PC-3 (cell line): ENCODE data around the gene PMEPA1. TPM values are rescaled to one million over a fixed set of nuclear protein-coding genes. Genes with fewer than 3 reads are reported as not detected.

Experiments used
- ATAC-seq: fragments of 200-7000 bp; cut with Tn5 transposase; 2 replicates; pipeline ENCODE4 v1.9.1; 2020; ENCODE audit warnings: mild to moderate bottlenecking, moderate library complexity
- BruUV-seq: library from RNA; stranded (reverse); fragments of 400-500 nt; replicated peaks from 2 replicates; lab custom pipeline; 2021; lab: Mats Ljungman, UMichigan
- CTCF ChIA-PET: fragments of 300-600 bp; sonication (Branson Sonifier 250); formaldehyde crosslinking; loops from one replicate; lab custom pipeline; 2022; ENCODE audit warnings: antibody characterized with exemption; lab: Charles Lee
- POLR2A ChIA-PET: fragments of 300-600 bp; sonication (Branson Sonifier 250); formaldehyde crosslinking; loops from one replicate; lab custom pipeline; 2022; ENCODE audit warnings: antibody characterized with exemption; ENCODE audit not compliant: unreplicated experiment; lab: Charles Lee
- DNase-seq: peaks from one replicate; pipeline ENCODE4 v3.0.0-alpha.2; 2015
- H2AFZ ChIP-seq: fragments of 300-600 bp; sonication (generic); 2 replicates; pipeline ENCODE4 v1.6.0; 2016; ENCODE audit warnings: antibody characterized with exemption, low read length
- H3F3A ChIP-seq: fragments of 300-600 bp; sonication (generic); one replicate; pipeline ENCODE4 v1.6.0; 2017; ENCODE audit warnings: antibody characterized with exemption, low read length, control low read depth, mild to moderate bottlenecking; ENCODE audit not compliant: unreplicated experiment
- H3K27ac ChIP-seq: fragments of 300-600 bp; sonication (generic); 2 replicates; pipeline ENCODE4 v1.5.1; 2016; ENCODE audit warnings: mild to moderate bottlenecking, low read length
- H3K27me3 ChIP-seq: fragments of 300-600 bp; sonication (generic); 2 replicates; pipeline ENCODE4 v1.6.1; 2016; ENCODE audit warnings: low read length, mixed read lengths
- H3K36me3 ChIP-seq: fragments of 300-600 bp; sonication (generic); 2 replicates; pipeline ENCODE4 v1.6.1; 2016; ENCODE audit warnings: low read depth, mixed run types, low read length, mixed read lengths
- H3K4me1 ChIP-seq: fragments of 300-600 bp; sonication (generic); 2 replicates; pipeline ENCODE4 v1.5.1; 2016; ENCODE audit warnings: low read length; ENCODE audit not compliant: insufficient read depth
- H3K4me2 ChIP-seq: fragments of 300-600 bp; sonication (generic); 2 replicates; pipeline ENCODE4 v1.6.0; 2016; ENCODE audit warnings: low read length
- H3K4me3 ChIP-seq: fragments of 300-600 bp; sonication (generic); 2 replicates; pipeline ENCODE4 v1.5.1; 2016; ENCODE audit warnings: mild to moderate bottlenecking, low read length, mixed read lengths
- H3K79me2 ChIP-seq: fragments of 300-600 bp; sonication (generic); 2 replicates; pipeline ENCODE4 v1.6.1; 2017; ENCODE audit warnings: low read length, mixed read lengths
- H3K9ac ChIP-seq: fragments of 300-600 bp; sonication (generic); 2 replicates; pipeline ENCODE4 v1.6.0; 2016; ENCODE audit warnings: mild to moderate bottlenecking, low read length
- H3K9me2 ChIP-seq: fragments of 300-600 bp; sonication (generic); replicated peaks from 2 replicates; pipeline ENCODE4 v1.6.1; 2016; ENCODE audit warnings: mixed run types, low read length, mixed read lengths
- H3K9me3 ChIP-seq: fragments of 300-600 bp; sonication (generic); 2 replicates; pipeline ENCODE4 v1.6.1; 2016; ENCODE audit warnings: low read length, mixed read lengths
- H4K20me1 ChIP-seq: fragments of 300-600 bp; sonication (generic); 2 replicates; pipeline ENCODE4 v1.6.1; 2016; ENCODE audit warnings: low read length, mixed read lengths
- CTCF ChIP-seq: fragments of 300-600 bp; sonication (generic); conservative IDR thresholded peaks from 2 replicates; pipeline ENCODE4 v1.5.1; 2017; ENCODE audit warnings: antibody characterized with exemption, low read depth, mild to moderate bottlenecking, low read length
- EZH2 ChIP-seq: fragments of 300-600 bp; sonication (generic); IDR thresholded peaks from one replicate; pipeline ENCODE4 v1.6.1; 2017; ENCODE audit warnings: antibody characterized with exemption, mild to moderate bottlenecking, low read length; ENCODE audit not compliant: unreplicated experiment
- EZH2phosphoT487 ChIP-seq: fragments of 300-600 bp; sonication (generic); IDR thresholded peaks from 2 replicates; pipeline ENCODE4 v1.6.1; 2018; ENCODE audit warnings: mild to moderate bottlenecking, antibody characterized with exemption, low read length, borderline replicate concordance
- intact Hi-C: fragments of 100-400 bp; cut with micrococcal nuclease; formaldehyde crosslinking; loops from 2 replicates; pipeline ENCODE4 v1.9.0; 2023
- total RNA-seq: library from RNA; depleted of rRNA; stranded (reverse); fragments of >200 nt; gene quantifications from 2 replicates; pipeline ENCODE4 v1.2.3, GENCODE V29; 2014

Gene PMEPA1
- total RNA-seq, 1 experiment from 2014 or later, result 21.9 TPM

- CTCF ChIA-PET, result interaction anchor here (1.1 kb wide), 1 partner anchor 392 kb away, joined by 4 read pairs; no protein-coding TSS in a partner anchor
- BruUV-seq, result no TSS peak
- Histone ChIP-seq H4K20me1 (peaks cover 26% of the 10 kb centered on the region; the same call in 1 of the 2 replicates), H3K79me2 (peaks cover 87% of the 10 kb centered on the region), H3F3A (peaks cover 29% of the 10 kb centered on the region), H3K27ac (peak overlapping the region; percentile 90), H3K4me2 (peak overlapping the region; percentile 45), H3K27me3 (no peaks in the 10 kb centered on the region), H3K36me3 (peaks cover 13% of the 10 kb centered on the region), H3K9ac (peak overlapping the region; percentile 26), H2AFZ (no peak overlapping the region), H3K4me3 (no peak overlapping the region), H3K9me3 (no peaks in the 10 kb centered on the region), H3K4me1 (peaks cover 87% of the 10 kb centered on the region), H3K9me2 (no peaks in the 10 kb centered on the region)
- DNase-seq (peak; percentile 99), ATAC-seq (peak; percentile 32)
- POLR2A ChIA-PET, result interaction anchor here (0.7 kb wide), 1 partner anchor 12 kb away, joined by 3 read pairs; no protein-coding TSS in a partner anchor
- intact Hi-C loops, result loop anchor here (5.0 kb wide), 4 partner anchors 73 to 432 kb away; partner anchors contain the start of gene ZBP1
- TF ChIP-seq EZH2phosphoT487, result peak; percentile 65; the same call in 1 of the 2 replicates
- no peak for TF ChIP-seq CTCF
- TF ChIP-seq EZH2, result no peak
Observed at GRCh38 chr20:57695012-57695411, 14.8 kb downstream of the PMEPA1 start.

- DNase-seq (peak; percentile 43), ATAC-seq (no peak)
- intact Hi-C loops, result no loop called here
- peak overlapping the region; percentile 16 for H3K4me2 ChIP-seq
- BruUV-seq, result no TSS peak
- TF ChIP-seq EZH2 (no peak), EZH2phosphoT487 (no peak), CTCF (no peak)
- peak overlapping the region; percentile 26; the same call in 1 of the 2 replicates for H3K9ac ChIP-seq
- ChIA-PET POLR2A (interaction anchor here (0.7 kb wide), 1 partner anchor 13 kb away, joined by 3 read pairs; no protein-coding TSS in a partner anchor), CTCF (interaction anchor here (1.1 kb wide), 1 partner anchor 393 kb away, joined by 4 read pairs; no protein-coding TSS in a partner anchor)
- H3K9me3 ChIP-seq, result no peaks in the 10 kb centered on the region
- H3K27ac ChIP-seq, result peak overlapping the region; percentile 90
- H3K36me3 ChIP-seq, result peaks cover 16% of the 10 kb centered on the region
- H3K79me2 ChIP-seq, result peaks cover 87% of the 10 kb centered on the region
- H3K27me3 ChIP-seq, result no peaks in the 10 kb centered on the region
- no peaks in the 10 kb centered on the region for H3K9me2 ChIP-seq
- H3F3A ChIP-seq, result peaks cover 27% of the 10 kb centered on the region
- no peak overlapping the region for H2AFZ ChIP-seq
- H3K4me3 ChIP-seq, result no peak overlapping the region
- H3K4me1 ChIP-seq, result peaks cover 82% of the 10 kb centered on the region
- H4K20me1 ChIP-seq, result peaks cover 21% of the 10 kb centered on the region; the same call in 1 of the 2 replicates
Observed at GRCh38 chr20:57694481-57694880, 15.3 kb downstream of the PMEPA1 start.
